H9 (cell line): ENCODE results near the gene CTNNBL1. TPM values are rescaled to one million over a fixed set of nuclear protein-coding genes. Genes with fewer than 3 reads are reported as not detected.

ENCODE experiments used
- DNase-seq: peaks from one replicate; pipeline ENCODE4 v3.0.0-alpha.2; 2017
- H2AFZ ChIP-seq: one replicate; pipeline ENCODE4 v1.6.1; 2013; ENCODE audit warnings: mild to moderate bottlenecking, low read length, control low read depth, moderate library complexity
- H2AK5ac ChIP-seq: 2 replicates; pipeline ENCODE4 v1.6.1; 2013; ENCODE audit warnings: low read length, control low read depth, mixed read lengths; ENCODE audit not compliant: insufficient read length
- H2BK120ac ChIP-seq: one replicate; pipeline ENCODE4 v1.6.1; 2013; ENCODE audit warnings: low read depth, mild to moderate bottlenecking, low read length, control low read depth, inconsistent platforms; ENCODE audit not compliant: poor library complexity, severe bottlenecking
- H2BK12ac ChIP-seq: 2 replicates; pipeline ENCODE4 v1.6.1; 2013; ENCODE audit warnings: low read length, control low read depth, mixed read lengths, low read depth; ENCODE audit not compliant: insufficient read length
- H2BK15ac ChIP-seq: 2 replicates; pipeline ENCODE4 v1.6.1; 2013; ENCODE audit warnings: low read depth, low read length, control low read depth
- H2BK20ac ChIP-seq: one replicate; pipeline ENCODE4 v1.6.1; 2013; ENCODE audit warnings: low read depth, mild to moderate bottlenecking, low read length, control low read depth, inconsistent platforms; ENCODE audit not compliant: poor library complexity, severe bottlenecking
- H2BK5ac ChIP-seq: 2 replicates; pipeline ENCODE4 v1.6.1; 2013; ENCODE audit warnings: low read length, control low read depth, mixed read lengths; ENCODE audit not compliant: insufficient read length
- H3K14ac ChIP-seq: 2 replicates; pipeline ENCODE4 v1.6.1; 2013; ENCODE audit warnings: low read length, control low read depth; ENCODE audit not compliant: insufficient read depth
- H3K18ac ChIP-seq: 2 replicates; pipeline ENCODE4 v1.6.1; 2013; ENCODE audit warnings: low read depth, mild to moderate bottlenecking, mixed read lengths, low read length, control low read depth; ENCODE audit not compliant: insufficient read length
- H3K23ac ChIP-seq: 2 replicates; pipeline ENCODE4 v1.6.1; 2013; ENCODE audit warnings: low read length, control low read depth, mixed read lengths, low read depth; ENCODE audit not compliant: insufficient read length
- H3K23me2 ChIP-seq: 2 replicates; pipeline ENCODE4 v1.6.1; 2013; ENCODE audit warnings: low read depth, mild to moderate bottlenecking, mixed read lengths, low read length, control low read depth; ENCODE audit not compliant: insufficient read length, poor library complexity, severe bottlenecking
- H3K27ac ChIP-seq: 2 replicates; pipeline ENCODE4 v1.5.1; 2013; ENCODE audit warnings: low read length, control low read depth, mixed read lengths, low read depth; ENCODE audit not compliant: insufficient read length
- H3K27me3 ChIP-seq: 2 replicates; pipeline ENCODE4 v1.6.1; 2013; ENCODE audit warnings: low read length, control low read depth, inconsistent platforms; ENCODE audit not compliant: insufficient read depth
- H3K4ac ChIP-seq: 2 replicates; pipeline ENCODE4 v1.6.1; 2013; ENCODE audit warnings: low read depth, mild to moderate bottlenecking, control low read depth, inconsistent platforms, low read length, moderate library complexity
- H3K4me1 ChIP-seq: 2 replicates; pipeline ENCODE4 v1.6.1; 2013; ENCODE audit warnings: low read length, control low read depth, inconsistent platforms; ENCODE audit not compliant: insufficient read depth
- H3K4me2 ChIP-seq: 2 replicates; pipeline ENCODE4 v1.6.1; 2013; ENCODE audit warnings: low read length, control low read depth, mixed read lengths; ENCODE audit not compliant: insufficient read length, insufficient read depth
- H3K56ac ChIP-seq: 2 replicates; pipeline ENCODE4 v1.6.1; 2013; ENCODE audit warnings: low read depth, mild to moderate bottlenecking, mixed read lengths, low read length, control low read depth; ENCODE audit not compliant: insufficient read length
- H3K79me1 ChIP-seq: 2 replicates; pipeline ENCODE4 v1.6.1; 2013; ENCODE audit warnings: low read depth, mild to moderate bottlenecking, moderate library complexity, low read length, control low read depth, inconsistent platforms; ENCODE audit not compliant: insufficient read depth, poor library complexity, severe bottlenecking
- H3K79me2 ChIP-seq: 2 replicates; pipeline ENCODE4 v1.6.1; 2013; ENCODE audit warnings: low read length, control low read depth, inconsistent platforms; ENCODE audit not compliant: insufficient read depth
- H3K9ac ChIP-seq: 2 replicates; pipeline ENCODE4 v1.6.1; 2013; ENCODE audit warnings: low read length, control low read depth, mixed read lengths; ENCODE audit not compliant: insufficient read length; ENCODE audit errors: extremely low read depth
- H3K9me3 ChIP-seq: one replicate; pipeline ENCODE4 v1.6.1; 2013; ENCODE audit warnings: low read depth, low read length, inconsistent platforms; ENCODE audit not compliant: control insufficient read depth
- H3T11ph ChIP-seq: one replicate; pipeline ENCODE4 v1.6.1; 2013; ENCODE audit warnings: mild to moderate bottlenecking, low read length, control low read depth, inconsistent platforms
- H4K20me1 ChIP-seq: one replicate; pipeline ENCODE4 v1.6.1; 2013; ENCODE audit not compliant: control insufficient read depth, insufficient read length, insufficient read depth
- H4K5ac ChIP-seq: 2 replicates; pipeline ENCODE4 v1.6.1; 2013; ENCODE audit warnings: low read depth, mild to moderate bottlenecking, mixed read lengths, low read length, control low read depth; ENCODE audit not compliant: insufficient read length
- H4K8ac ChIP-seq: replicated peaks from 2 replicates; pipeline ENCODE4 v1.6.1; 2013; ENCODE audit warnings: low read length, control low read depth, mixed read lengths, low read depth; ENCODE audit not compliant: insufficient read length
- H4K91ac ChIP-seq: 2 replicates; pipeline ENCODE4 v1.6.1; 2013; ENCODE audit warnings: low read depth, mild to moderate bottlenecking, moderate library complexity, mixed read lengths, low read length, control low read depth; ENCODE audit not compliant: insufficient read length
- H3K27ac Mint-ChIP-seq, 3 experiments: 2 replicates in 2 of 3; 3 replicates in 1 of 3; pipeline ENCODE4 v1.8.0; 2020 to 2021; ENCODE audit warnings: mixed read lengths in 3 of 3, mild to moderate bottlenecking in 1 of 3, moderate library complexity in 1 of 3
- H3K27me3 Mint-ChIP-seq: 2 replicates; pipeline ENCODE4 v1.8.0; 2021; ENCODE audit warnings: low read depth, mild to moderate bottlenecking, moderate library complexity, mixed read lengths
- H3K36me3 Mint-ChIP-seq, 3 experiments: 2 replicates in 2 of 3; 3 replicates in 1 of 3; pipeline ENCODE4 v1.8.0; 2020 to 2021; ENCODE audit warnings: low read depth in 3 of 3, mixed read lengths in 3 of 3; ENCODE audit not compliant: insufficient read depth in 1 of 3
- H3K4me1 Mint-ChIP-seq, 2 experiments: 2 replicates each; pipeline ENCODE4 v1.8.0; 2020; ENCODE audit warnings: mixed read lengths in 2 of 2
- H3K4me3 Mint-ChIP-seq, 2 experiments: 2 replicates in 1 of 2; 3 replicates in 1 of 2; pipeline ENCODE4 v1.8.0; 2020 to 2021; ENCODE audit warnings: mild to moderate bottlenecking in 2 of 2, mixed read lengths in 2 of 2, moderate library complexity in 1 of 2
- H3K9me3 Mint-ChIP-seq, 2 experiments: 2 replicates in 1 of 2; 3 replicates in 1 of 2; pipeline ENCODE4 v1.8.0; 2020; ENCODE audit warnings: mild to moderate bottlenecking in 2 of 2, mixed read lengths in 2 of 2, moderate library complexity in 1 of 2
- CTCF ChIP-seq: fragments of 200-600 bp; sonication (generic); conservative IDR thresholded peaks from 3 replicates; pipeline ENCODE4 v1.8.0; 2021; ENCODE audit warnings: antibody characterized with exemption, mild to moderate bottlenecking
- WGBS: extraction: QIAGEN DNeasy Blood & Tissue Kit; methylation state at CpG from one replicate; pipeline ENCODE4 v1.1.7; 2013; ENCODE audit warnings: missing lambda C conversion rate, low lambda C conversion rate, mixed read lengths; ENCODE audit not compliant: insufficient read length; ENCODE audit errors: extremely low coverage; 5-methylcytosine and 5-hydroxymethylcytosine counted together
- total RNA-seq: library from RNA; stranded (reverse); gene quantifications from 2 replicates; pipeline ENCODE4 v1.2.1, GENCODE V29; 2021

The CTNNBL1 gene
- total RNA-seq, 1 experiment from 2014 or later: 67.2 TPM

GRCh38 chr20:37668166-37668565 lies 25.7 kb upstream of the CTNNBL1 start:
- H2BK20ac ChIP-seq: no peak overlapping the region

More at GRCh38 chr20:37668166-37668565, 25.7 kb upstream of the CTNNBL1 start:
- H3K27me3 Mint-ChIP-seq: peaks cover 5% of the 10 kb centered on the region; the same call in 1 of the 2 replicates
- DNase-seq: no peak
- no peak overlapping the region for H3K4me3 Mint-ChIP-seq
- H3K27ac Mint-ChIP-seq: no peak overlapping the region
- no peaks in the 10 kb centered on the region for H3K27me3 ChIP-seq
- H3K56ac ChIP-seq: no peak overlapping the region
- no peak overlapping the region for H2BK5ac ChIP-seq
- no peak overlapping the region for H2AK5ac ChIP-seq
- H2BK120ac ChIP-seq: no peak overlapping the region
- H4K20me1 ChIP-seq: no peaks in the 10 kb centered on the region
- no peak overlapping the region for H4K8ac ChIP-seq
- no peak overlapping the region for H4K5ac ChIP-seq
- H3K4ac ChIP-seq: no peak overlapping the region
- no peak for TF ChIP-seq CTCF
- H3K23ac ChIP-seq: no peak overlapping the region
- no peaks in the 10 kb centered on the region for H3K79me2 ChIP-seq
- H3K27ac ChIP-seq: no peak overlapping the region
- no peak overlapping the region for H3K9ac ChIP-seq
- H3K36me3 Mint-ChIP-seq: peaks cover 0 to 5% (median 0%) of the 10 kb centered on the region in 3 experiments; a peak in 2 of 7 replicates
- H2BK12ac ChIP-seq: no peak overlapping the region
- no peak overlapping the region for H4K91ac ChIP-seq
- no peak overlapping the region for H3T11ph ChIP-seq
- peaks cover 12 to 15% of the 10 kb centered on the region in 2 experiments for H3K4me1 Mint-ChIP-seq
- H2AFZ ChIP-seq: no peak overlapping the region
- no peaks in the 10 kb centered on the region for H3K9me3 ChIP-seq
- H3K4me2 ChIP-seq: no peak overlapping the region
- no peaks in the 10 kb centered on the region for H3K79me1 ChIP-seq
- no peak overlapping the region for H3K14ac ChIP-seq
- WGBS: no CpG with 5 or more reads among the region's 9 CpGs
- H3K9me3 Mint-ChIP-seq: peaks cover 4 to 5% of the 10 kb centered on the region in 2 experiments; a peak in 4 of 5 replicates
- no peaks in the 10 kb centered on the region; the same call in 1 of the 2 replicates for H3K4me1 ChIP-seq
- no peak overlapping the region for H2BK15ac ChIP-seq
- H3K23me2 ChIP-seq: no peaks in the 10 kb centered on the region
- no peak overlapping the region for H3K18ac ChIP-seq
